HepG2 (cell line): ENCODE results near the gene OLR1. TPM values are rescaled to one million over a fixed set of nuclear protein-coding genes. Genes with fewer than 3 reads are reported as not detected.
A peak's percentile ranks its signal among the peaks of the same experiment; 100 is the strongest.

Source experiments
- ATAC-seq: fragments of 200-7000 bp; cut with Tn5 transposase; 3 replicates; pipeline ENCODE4 v1.9.1; 2020; ENCODE audit warnings: mild to moderate bottlenecking, moderate library complexity
- BruUV-seq: library from RNA; stranded (reverse); fragments of 400-500 nt; replicated peaks from 2 replicates; lab custom pipeline; 2021; lab: Mats Ljungman, UMichigan
- CTCF ChIA-PET: fragments of 300-600 bp; formaldehyde crosslinking; extraction: SDS; loops from one replicate; lab custom pipeline; 2021; ENCODE audit warnings: low total read pairs, inconsistent platforms, low intra/inter-chr PET ratio; lab: Yijun Ruan, JAX
- POLR2A ChIA-PET: fragments of 350-600 bp; sonication (Branson Sonifier 250); formaldehyde crosslinking; loops from one replicate; lab custom pipeline; 2020; ENCODE audit warnings: antibody characterized with exemption, inconsistent platforms; lab: Yijun Ruan, JAX
- DNase-seq: peaks from one replicate; pipeline ENCODE4 v3.0.0-alpha.2; 2015; ENCODE audit warnings: low spot score
- FAIRE-seq: peaks from 3 replicates; lab custom pipeline; 2011; peaks lifted over from hg19 to GRCh38; lab: Jason Lieb, UNC
- H2AFZ ChIP-seq: one replicate; pipeline ENCODE4 v1.6.1; 2011; ENCODE audit warnings: low read length, inconsistent platforms
- H3K27ac ChIP-seq: fragments of 300-600 bp; 3 replicates; pipeline ENCODE4 v1.8.0; 2011; ENCODE audit warnings: mixed run types, mild to moderate bottlenecking, mixed read lengths, low read length, inconsistent platforms; ENCODE audit not compliant: insufficient read depth; ENCODE audit errors: extremely low read length
- H3K27me3 ChIP-seq, 2 experiments: fragments of 200-600 bp in 1 of 2; 2 replicates in 1 of 2; 3 replicates in 1 of 2; pipeline versions ENCODE4 v1.6.0 to v1.8.0; 2011; ENCODE audit warnings: low read length in 2 of 2, mild to moderate bottlenecking in 2 of 2, moderate library complexity in 2 of 2, inconsistent platforms in 1 of 2; ENCODE audit not compliant: insufficient read depth in 2 of 2, control insufficient read depth in 1 of 2
- H3K36me3 ChIP-seq, 2 experiments: fragments of 200-600 bp in 1 of 2; replicated peaks in 1 of 2; 2 replicates in 1 of 2; 3 replicates in 1 of 2; pipeline versions ENCODE4 v1.5.1 to v1.8.0; 2011; ENCODE audit warnings: low read length in 2 of 2, inconsistent platforms in 1 of 2; ENCODE audit not compliant: insufficient read depth in 2 of 2, control insufficient read depth in 1 of 2
- H3K4me1 ChIP-seq: 2 replicates; pipeline ENCODE4 v1.5.1; 2012; ENCODE audit warnings: low read length, inconsistent platforms; ENCODE audit not compliant: insufficient read depth
- H3K4me2 ChIP-seq: 2 replicates; pipeline ENCODE4 v1.6.0; 2011; ENCODE audit warnings: low read depth, low read length, inconsistent platforms
- H3K4me3 ChIP-seq, 3 experiments: fragments of 200-600 bp in 1 of 3; sonication (generic), shearing (Covaris generic) in 1 of 3; replicated peaks in 1 of 3; 2 replicates each; pipeline ENCODE4 v1.5.1; 2011 to 2016; ENCODE audit warnings: low read length in 3 of 3, inconsistent platforms in 2 of 3, low read depth in 2 of 3, mild to moderate bottlenecking in 2 of 3, control low read depth in 1 of 3, mixed read lengths in 1 of 3; ENCODE audit not compliant: insufficient read depth in 1 of 3
- H3K79me2 ChIP-seq: one replicate; pipeline ENCODE4 v1.6.1; 2011; ENCODE audit warnings: low read length, inconsistent platforms; ENCODE audit not compliant: insufficient read depth
- H3K9ac ChIP-seq: 2 replicates; pipeline ENCODE4 v1.6.0; 2011; ENCODE audit warnings: mild to moderate bottlenecking, low read depth, low read length, inconsistent platforms; ENCODE audit not compliant: insufficient read depth
- H3K9me3 ChIP-seq: 2 replicates; pipeline ENCODE4 v1.5.1; 2012; ENCODE audit warnings: mild to moderate bottlenecking, low read length
- H4K20me1 ChIP-seq: 2 replicates; pipeline ENCODE4 v1.6.0; 2011; ENCODE audit warnings: inconsistent platforms, mild to moderate bottlenecking, low read length, moderate library complexity; ENCODE audit not compliant: insufficient read depth
- PITX1 ChIP-seq: sonication (generic); formaldehyde crosslinking; IDR thresholded peaks from 2 replicates; pipeline ENCODE4 v1.5.1; 2020; ENCODE audit warnings: mild to moderate bottlenecking, missing genetic modification reagents
- SOX13 ChIP-seq, 3 experiments: fragments of 450-650 bp in 1 of 3; sonication (generic) in 1 of 3; formaldehyde crosslinking in 1 of 3; IDR thresholded peaks in 2 of 3; conservative IDR thresholded peaks in 1 of 3; 2 replicates each; pipeline versions ENCODE4 v1.5.0 to v1.6.1; 2016 to 2020; ENCODE audit warnings: antibody characterized with exemption in 1 of 3, mild to moderate bottlenecking in 1 of 3, missing compliant biosample characterization in 1 of 3, missing genetic modification reagents in 1 of 3, moderate library complexity in 1 of 3
- WGBS: methylation state at CpG from one replicate; pipeline ENCODE4 v1.1.6; 2017; ENCODE audit warnings: low lambda C conversion rate; 5-methylcytosine and 5-hydroxymethylcytosine counted together
- in situ Hi-C: cut with HindIII; loops from 2 replicates; pipeline ENCODE4 v1.10.0; 2017; ENCODE audit warnings: low pct_unique_long_range_greater_than_20kb; ENCODE audit not compliant: extremely low pct_ligation_motif_present
- intact Hi-C: fragments of 100-400 bp; cut with micrococcal nuclease; formaldehyde crosslinking; loops from one replicate; pipeline ENCODE4 v1.10.0; 2022; ENCODE audit not compliant: unreplicated experiment
- polyA plus RNA-seq, 8 experiments: library from polyadenylated mRNA; depleted of rRNA in 3 of 8; stranded (reverse) in 7 of 8; unstranded in 1 of 8; fragments of >200 nt; fragmentation: Illumina TruSeq in 4 of 8; extraction: Trizol in 4 of 8; gene quantifications; 2 replicates each; pipeline versions ENCODE4 v1.2.1 to v1.2.3, GENCODE V29; 2011 to 2016; ENCODE audit warnings: low read depth in 4 of 8, missing spikeins in 1 of 8, mixed read lengths in 1 of 8; ENCODE audit not compliant: insufficient read depth in 1 of 8
- total RNA-seq, 5 experiments: library from RNA; depleted of rRNA; stranded (reverse); fragments of >200 nt; fragmentation: Illumina TruSeq; extraction: Trizol; gene quantifications; 2 replicates each; pipeline ENCODE4 v1.2.3, GENCODE V29; 2016; ENCODE audit warnings: low read depth in 1 of 5
- TF ChIP-seq, protein P1 (sequence below): sonication (generic); formaldehyde crosslinking; IDR thresholded peaks from 2 replicates; pipeline ENCODE4 v1.5.0; 2020; ENCODE audit warnings: missing genetic modification reagents, mild to moderate bottlenecking, borderline replicate concordance
- TF ChIP-seq, protein P2 (sequence below): sonication (generic); formaldehyde crosslinking; IDR thresholded peaks from 2 replicates; pipeline ENCODE4 v1.9.0; 2021; ENCODE audit warnings: missing genetic modification reagents, mild to moderate bottlenecking, borderline replicate concordance

The OLR1 gene
- total and polyA plus RNA-seq, 2 of the 13 experiments (the other 11 are each of a cell fraction or from before 2014, with no cell fraction given): not detected

DNA sequence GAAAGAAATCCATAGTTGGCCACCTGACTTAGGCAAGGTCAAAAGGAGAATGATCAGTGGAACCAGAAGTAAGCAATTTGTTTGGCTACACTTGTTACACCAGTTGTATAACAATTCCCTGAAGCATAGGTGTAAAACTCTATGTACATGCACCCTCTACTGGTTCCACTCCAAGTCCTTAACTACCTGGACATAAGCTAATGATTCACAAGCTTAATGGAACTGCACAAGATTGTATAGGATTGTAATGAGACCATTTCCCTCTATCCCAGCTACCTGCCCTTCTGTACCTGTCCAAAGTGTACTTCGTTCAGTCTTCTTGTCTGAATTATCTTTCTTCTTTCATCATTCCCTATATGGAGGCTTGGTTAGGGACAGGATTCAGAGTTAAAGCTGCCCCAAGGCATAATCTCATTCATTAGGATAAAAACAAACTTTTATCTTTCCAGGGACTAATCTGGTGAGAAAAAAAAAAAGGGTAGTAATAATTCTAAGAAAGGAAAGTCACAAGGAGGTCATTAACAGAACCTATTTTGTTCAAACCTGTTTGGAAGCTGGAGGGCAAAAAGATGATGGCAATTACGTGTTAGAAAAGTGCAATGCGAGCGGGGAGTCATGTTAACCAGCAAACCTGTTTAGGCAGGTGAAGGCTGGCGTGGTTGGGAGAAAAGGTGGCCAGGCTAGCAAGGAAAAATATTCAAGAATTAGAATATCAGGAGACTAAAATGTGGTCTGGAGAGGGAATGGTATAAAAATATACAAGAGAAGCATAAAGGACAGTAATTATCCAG is 4.1 kb upstream of the OLR1 start:
- FAIRE-seq (no peak), DNase-seq (no peak), ATAC-seq (peak; percentile 29; the same call in 1 of the 3 replicates)
- Histone ChIP-seq H3K4me3 (no peak overlapping the region), H2AFZ (no peak overlapping the region), H4K20me1 (no peaks in the 10 kb centered on the region), H3K4me1 (no peaks in the 10 kb centered on the region), H3K4me2 (no peak overlapping the region), H3K9ac (no peak overlapping the region), H3K79me2 (no peaks in the 10 kb centered on the region), H3K27me3 (no peaks in the 10 kb centered on the region), H3K36me3 (no peaks in the 10 kb centered on the region), H3K27ac (no peak overlapping the region), H3K9me3 (no peaks in the 10 kb centered on the region)
- CTCF ChIA-PET: no interaction called here
- in situ Hi-C loops (no loop called here), intact Hi-C loops (no loop called here)
- POLR2A ChIA-PET: no interaction called here
- WGBS: 18% methylated on average over 5 of the region's 5 CpGs
- BruUV-seq: no TSS peak
- TF ChIP-seq PITX1 (CRISPR knock-in tag) (no peak), SOX13 (IDR thresholded peaks at IDR 0.05) (no peak), SOX13 (CRISPR knock-in tag; conservative IDR thresholded peaks at IDR 0.05 in 1 of 2, IDR thresholded peaks at IDR 0.05 in 1 of 2) (no peak)
- TF ChIP-seq, protein P1, sequence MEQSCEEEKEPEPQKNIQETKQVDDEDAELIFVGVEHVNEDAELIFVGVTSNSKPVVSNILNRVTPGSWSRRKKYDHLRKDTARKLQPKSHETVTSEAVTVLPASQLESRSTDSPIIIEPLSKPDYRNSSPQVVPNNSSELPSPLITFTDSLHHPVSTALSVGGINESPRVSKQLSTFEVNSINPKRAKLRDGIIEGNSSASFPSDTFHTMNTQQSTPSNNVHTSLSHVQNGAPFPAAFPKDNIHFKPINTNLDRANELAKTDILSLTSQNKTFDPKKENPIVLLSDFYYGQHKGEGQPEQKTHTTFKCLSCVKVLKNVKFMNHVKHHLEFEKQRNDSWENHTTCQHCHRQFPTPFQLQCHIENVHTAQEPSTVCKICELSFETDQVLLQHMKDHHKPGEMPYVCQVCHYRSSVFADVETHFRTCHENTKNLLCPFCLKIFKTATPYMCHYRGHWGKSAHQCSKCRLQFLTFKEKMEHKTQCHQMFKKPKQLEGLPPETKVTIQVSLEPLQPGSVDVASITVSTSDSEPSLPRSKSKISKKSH (CRISPR knock-in tag): no peak
- TF ChIP-seq, protein P2, sequence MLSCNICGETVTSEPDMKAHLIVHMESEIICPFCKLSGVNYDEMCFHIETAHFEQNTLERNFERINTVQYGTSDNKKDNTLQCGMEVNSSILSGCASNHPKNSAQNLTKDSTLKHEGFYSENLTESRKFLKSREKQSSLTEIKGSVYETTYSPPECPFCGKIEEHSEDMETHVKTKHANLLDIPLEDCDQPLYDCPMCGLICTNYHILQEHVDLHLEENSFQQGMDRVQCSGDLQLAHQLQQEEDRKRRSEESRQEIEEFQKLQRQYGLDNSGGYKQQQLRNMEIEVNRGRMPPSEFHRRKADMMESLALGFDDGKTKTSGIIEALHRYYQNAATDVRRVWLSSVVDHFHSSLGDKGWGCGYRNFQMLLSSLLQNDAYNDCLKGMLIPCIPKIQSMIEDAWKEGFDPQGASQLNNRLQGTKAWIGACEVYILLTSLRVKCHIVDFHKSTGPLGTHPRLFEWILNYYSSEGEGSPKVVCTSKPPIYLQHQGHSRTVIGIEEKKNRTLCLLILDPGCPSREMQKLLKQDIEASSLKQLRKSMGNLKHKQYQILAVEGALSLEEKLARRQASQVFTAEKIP (CRISPR knock-in tag): no peak
